ENCODE results near the gene MAML2.
"Not testable (repeated sequence)": the region's sequence is repeated elsewhere in the genome, so short reads cannot be mapped to it uniquely, and the experiment has no call there.

MAML2 gene

GRCh38 chr11:96288915-96289314 is 54.1 kb downstream of the MAML2 start:
- no peak for DNase-seq

DNA sequence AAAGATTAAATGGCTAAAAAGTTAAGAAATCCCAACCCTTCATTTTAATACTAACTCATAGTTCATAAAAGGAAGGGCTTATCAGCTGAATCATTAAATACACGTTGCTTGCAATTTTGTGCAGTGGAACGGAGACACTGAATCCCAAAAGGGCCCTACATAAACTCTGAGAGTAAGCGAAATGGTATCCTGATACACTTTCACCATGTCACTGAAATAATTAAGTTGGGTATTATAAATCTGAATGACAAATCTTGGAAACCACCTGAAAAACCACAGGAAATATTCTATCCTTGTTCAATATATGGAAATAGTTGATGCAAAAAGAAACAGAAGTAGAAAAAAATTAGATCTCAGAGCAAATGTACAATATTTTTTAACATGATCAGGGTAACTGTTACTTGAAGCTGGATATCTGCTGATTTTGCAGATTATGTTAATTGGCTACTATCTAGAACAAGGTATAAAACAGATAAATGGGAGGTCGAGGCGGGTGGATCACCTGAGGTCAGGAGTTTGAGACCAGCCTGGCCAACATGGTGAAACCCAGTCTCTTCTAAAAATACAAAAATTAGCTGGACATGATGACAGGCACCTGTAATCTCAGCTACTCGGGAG is 55.1 kb downstream of the MAML2 start:
- DNase-seq: no peak

GRCh38 chr11:96285985-96286384 is 57.0 kb downstream of the MAML2 start:
- not testable (repeated sequence) for DNase-seq

GRCh38 chr11:96284917-96285316 is 58.1 kb downstream of the MAML2 start:
- no peak for DNase-seq

DNA sequence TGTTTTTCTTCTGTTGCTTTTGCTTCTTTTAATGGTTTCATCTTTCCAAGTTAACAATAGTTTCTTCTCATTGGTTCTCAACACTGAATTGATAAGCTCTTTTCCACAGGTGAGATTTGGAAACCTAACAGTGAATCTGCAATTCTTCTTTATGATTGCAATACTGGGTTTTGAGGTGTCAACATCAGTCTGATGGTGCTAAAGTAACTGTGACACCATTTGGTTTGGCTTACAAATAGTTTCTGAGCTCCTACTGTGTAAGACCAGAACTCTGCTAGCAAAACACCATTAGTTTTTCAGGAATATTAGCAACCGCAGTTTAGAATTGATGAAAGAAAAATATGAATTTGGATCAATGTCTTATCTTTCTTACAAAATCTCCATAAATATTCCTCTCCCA is 58.6 kb downstream of the MAML2 start:
- no peak for DNase-seq

DNA sequence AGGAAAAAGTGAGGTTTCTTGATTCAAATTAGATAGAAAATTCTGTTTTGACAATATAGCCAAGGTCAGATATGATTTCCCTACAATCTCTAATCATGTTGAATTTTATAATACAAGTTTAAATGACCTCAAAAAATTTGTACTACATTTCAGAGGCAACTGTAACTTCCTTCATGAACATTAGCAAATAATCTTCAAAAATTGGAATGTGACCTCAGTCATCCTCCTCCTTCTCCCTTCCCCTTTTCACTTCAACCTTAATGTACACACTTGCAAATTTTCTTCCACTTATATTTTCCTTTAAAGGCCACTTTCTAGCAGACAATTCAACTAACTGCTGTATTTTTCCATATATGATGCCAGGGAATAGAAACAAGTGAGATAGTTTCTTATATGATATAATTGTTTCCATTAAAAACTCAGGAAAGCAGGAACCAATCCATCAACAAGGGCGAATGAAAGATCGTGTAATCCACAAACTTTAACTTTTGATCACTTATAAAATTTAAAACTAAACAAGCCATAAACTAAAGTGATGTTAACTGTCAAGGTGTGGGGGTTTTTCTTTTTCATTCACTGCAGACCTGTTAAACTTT is 60.3 kb downstream of the MAML2 start:
- no peak for DNase-seq

DNA sequence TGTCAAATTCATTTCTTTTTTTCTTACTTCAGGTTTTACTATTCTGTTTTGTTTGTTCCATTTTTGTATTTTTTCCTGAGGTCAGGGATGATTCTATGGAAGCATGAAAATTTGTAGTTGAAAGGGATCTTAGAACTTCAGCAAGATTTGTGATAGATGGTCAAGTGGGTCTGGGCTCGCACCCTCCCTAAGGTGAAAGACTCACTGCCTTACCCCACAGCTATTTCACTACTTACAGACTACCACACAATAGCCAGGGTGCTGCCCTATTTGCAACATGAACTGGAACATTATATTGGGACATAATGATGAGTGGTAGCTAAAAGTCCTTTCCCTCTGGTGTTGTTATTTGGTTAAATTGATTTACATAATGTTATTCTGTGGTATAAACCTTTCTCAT is 62.6 kb downstream of the MAML2 start:
- no peak for DNase-seq

GRCh38 chr11:96279896-96280290 is 63.1 kb downstream of the MAML2 start:
- DNase-seq: no peak

DNA sequence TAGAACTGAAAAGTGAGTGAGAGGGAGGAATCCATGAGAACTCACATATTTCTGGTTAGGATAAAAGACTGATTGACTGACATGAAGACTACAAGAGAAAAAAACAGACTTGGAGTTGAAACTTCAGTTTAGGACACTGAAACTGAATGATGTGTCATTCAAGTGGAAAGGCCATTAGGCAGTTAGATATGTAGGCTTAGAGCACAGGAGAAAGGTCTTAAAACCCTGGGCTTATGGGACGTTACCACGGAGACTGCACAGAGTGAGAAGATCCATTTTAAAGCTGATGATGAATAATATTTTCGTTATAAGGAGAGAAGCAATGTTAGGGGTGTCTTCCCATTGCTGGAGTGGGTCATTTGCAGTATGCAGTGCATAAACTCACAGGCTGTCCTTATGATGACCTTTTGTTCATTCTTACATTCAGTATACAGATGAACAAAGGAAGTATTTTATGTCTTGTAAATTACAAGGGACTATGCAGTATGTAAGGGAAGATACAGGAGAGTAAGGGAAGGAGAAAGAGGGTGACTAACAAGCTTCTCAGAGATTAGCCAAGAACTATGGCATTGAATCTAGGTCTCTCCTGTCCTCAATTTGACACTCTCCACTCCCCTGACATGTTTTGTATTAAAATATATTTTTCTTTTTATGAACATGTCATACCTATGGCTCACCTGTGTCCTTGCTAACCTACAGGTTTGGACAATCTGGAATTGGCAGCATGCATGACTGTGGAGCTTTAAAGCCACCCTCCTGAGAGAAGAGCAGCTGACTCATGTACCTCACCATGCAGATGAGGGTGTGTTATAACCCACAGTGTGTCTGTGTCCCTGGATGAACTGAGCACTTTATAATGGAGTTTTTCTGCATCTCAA is 63.7 kb downstream of the MAML2 start:
- no peak for DNase-seq

DNA sequence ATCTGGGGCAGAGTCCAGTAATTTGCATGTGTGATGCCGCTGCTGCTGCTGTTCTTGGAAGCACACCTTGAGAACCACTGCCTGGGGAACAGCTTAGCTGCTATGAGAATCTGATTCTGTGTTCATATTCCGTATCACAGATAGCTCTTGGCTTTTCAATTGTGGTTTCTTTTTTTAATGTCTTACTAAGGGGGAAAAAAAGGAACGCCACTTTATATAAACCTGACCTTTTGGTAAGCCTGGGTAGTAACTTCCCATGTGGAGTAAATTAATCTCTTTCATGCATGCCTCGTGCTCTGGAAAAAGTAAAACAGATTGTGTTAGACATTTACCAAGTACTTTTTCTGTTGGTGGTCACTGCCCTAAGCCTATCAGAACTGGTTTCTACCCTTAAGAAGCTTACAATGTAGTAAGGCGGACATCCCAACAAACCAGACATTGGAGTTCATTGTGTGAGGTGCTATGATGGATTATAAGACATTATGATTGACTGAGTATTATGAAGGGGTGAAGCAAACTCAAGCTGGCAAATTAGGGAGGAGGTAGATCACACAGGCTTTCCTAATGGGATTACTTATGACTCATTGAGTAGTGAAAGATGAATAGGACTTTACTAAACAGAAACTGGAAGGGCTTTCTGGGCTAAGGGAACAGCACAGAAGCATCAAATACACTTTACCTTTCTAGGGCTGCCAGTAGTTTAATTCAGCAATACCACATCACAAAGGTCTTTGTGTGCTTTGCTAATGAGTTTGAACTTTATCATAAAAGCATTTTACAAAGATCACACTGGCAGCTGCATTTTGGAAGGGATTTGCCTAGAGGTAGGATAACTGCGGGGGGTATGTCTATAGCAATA is 64.7 kb downstream of the MAML2 start:
- no peak for DNase-seq

DNA sequence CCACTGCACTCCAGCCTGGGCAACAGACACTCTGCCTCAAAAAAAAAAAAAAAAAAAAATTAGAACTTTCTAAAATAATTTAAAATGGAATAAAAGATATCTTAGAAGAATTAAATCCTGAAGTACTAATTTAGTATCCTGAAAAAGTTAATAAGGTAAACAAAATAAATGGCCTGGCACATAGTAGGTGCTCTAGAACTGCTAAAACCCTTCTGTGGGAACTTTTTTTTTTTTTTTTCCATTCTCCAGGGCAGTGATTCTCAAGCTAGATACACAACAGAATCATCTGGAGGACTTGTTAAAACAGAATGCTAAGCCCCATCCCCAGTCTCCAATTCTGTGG is 65.3 kb downstream of the MAML2 start:
- DNase-seq: no peak

DNA sequence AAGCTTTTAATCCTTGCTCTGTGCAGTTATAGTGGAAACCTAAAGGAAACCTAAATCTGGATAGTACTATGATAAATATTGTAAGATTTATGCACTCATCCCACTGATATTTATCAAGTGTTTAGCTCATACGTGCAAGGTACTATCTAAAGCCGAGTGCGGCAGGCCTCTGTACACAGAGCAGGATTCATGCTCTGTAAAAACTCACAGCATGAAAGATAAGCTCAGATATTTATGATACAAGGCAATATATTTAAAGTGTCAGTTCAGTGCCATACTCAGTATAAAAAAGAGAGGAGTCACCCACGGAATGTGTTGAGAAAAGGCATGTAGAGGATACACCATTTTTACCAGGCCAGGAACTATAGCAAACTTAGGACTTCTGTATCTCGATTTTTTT is 66.2 kb downstream of the MAML2 start:
- no peak for DNase-seq

GRCh38 chr11:96275801-96276594 is 67.0 kb downstream of the MAML2 start:
- no peak for DNase-seq

- no peak for DNase-seq
These were observed 69.5 kb downstream of the MAML2 start for GRCh38 chr11:96273507-96273906.

DNA sequence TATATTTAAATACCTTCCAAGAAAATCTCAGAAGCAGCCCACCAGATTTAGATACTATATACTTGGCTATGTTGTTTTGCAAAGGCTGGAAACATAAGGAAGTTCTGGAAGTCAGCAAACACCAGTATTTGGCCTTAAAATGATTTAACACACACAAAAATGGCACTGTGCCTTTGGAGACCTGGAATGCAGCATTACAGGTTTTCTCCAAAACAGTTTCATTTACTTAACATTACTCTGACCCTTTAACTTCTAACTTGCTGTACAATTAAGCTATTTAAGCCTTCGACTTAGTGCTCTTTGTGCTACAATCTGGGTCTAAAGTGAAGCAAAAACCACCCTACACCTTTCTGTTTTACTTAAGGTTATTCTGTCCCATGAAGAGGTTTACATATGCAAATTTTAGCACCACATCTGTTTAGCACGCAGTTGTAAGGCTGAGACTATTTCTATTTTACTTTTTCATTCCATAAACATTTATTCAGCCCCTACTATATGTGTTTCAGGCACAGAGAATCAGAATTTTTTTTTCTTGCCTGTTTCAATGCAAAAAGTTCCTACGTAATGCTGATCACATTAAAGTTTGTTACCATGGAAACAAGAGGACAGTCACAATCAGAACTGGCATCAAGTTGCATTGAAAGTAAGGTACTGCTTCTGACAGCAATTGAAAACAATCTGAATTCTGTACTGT is 70.3 kb downstream of the MAML2 start:
- DNase-seq: no peak

DNA sequence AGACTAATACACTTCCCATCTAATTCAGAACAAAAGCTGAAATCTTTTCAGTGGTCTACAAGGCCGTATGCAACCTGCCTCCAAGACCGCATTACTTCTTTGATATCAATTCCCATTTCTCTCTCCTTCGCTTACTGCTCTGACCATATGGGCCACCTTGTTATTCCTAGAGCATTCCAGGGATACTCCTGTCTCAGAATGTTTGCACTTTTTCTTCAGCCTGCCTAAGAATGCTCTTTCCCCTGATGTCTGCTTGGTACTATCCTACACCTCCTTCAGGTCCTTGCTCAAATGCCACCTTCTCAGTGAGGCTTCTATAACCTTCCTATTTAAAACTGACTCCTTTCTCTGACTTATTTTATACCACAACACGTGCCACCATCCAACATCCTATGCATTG is 71.2 kb downstream of the MAML2 start:
- no peak for DNase-seq

- DNase-seq: not testable (repeated sequence)
These were observed 71.6 kb downstream of the MAML2 start for GRCh38 chr11:96271352-96271751.

DNA sequence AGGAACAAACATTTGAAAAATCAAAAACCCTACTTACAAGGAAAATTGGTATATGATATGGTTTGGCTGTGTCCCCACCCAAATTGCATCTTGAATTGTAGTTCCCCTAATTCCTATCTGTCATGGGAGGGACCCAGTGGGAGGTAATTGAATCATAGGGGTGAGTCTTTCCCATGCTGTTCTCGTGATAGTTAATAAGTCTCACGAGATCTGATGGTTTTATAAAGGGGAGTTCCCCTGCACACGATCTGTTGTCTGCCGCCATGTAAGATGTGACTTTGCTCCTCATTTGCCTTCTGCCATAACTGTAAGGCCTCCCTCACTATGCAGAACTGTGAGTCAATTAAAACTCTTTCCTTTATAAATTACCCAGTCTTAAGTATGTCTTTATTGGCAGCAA is 74.5 kb downstream of the MAML2 start:
- DNase-seq: not testable (repeated sequence)

GRCh38 chr11:96267496-96268032 is 75.4 kb downstream of the MAML2 start:
- no peak for DNase-seq

- DNase-seq: no peak
These were observed 75.9 kb downstream of the MAML2 start for GRCh38 chr11:96267001-96267495.

- no peak for DNase-seq
These were observed 77.0 kb downstream of the MAML2 start for GRCh38 chr11:96265972-96266371.
